HG03103 (cell line): ENCODE results near the gene TBX6.
A peak's percentile ranks its signal among the peaks of the same experiment; 100 is the strongest.

Experiments used
- ATAC-seq: cut with Tn5 transposase; IDR thresholded peaks from one replicate; pipeline ENCODE4 v1.9.1; 2021; ENCODE audit warnings: low read depth; ENCODE audit not compliant: unreplicated experiment

The TBX6 gene

DNA sequence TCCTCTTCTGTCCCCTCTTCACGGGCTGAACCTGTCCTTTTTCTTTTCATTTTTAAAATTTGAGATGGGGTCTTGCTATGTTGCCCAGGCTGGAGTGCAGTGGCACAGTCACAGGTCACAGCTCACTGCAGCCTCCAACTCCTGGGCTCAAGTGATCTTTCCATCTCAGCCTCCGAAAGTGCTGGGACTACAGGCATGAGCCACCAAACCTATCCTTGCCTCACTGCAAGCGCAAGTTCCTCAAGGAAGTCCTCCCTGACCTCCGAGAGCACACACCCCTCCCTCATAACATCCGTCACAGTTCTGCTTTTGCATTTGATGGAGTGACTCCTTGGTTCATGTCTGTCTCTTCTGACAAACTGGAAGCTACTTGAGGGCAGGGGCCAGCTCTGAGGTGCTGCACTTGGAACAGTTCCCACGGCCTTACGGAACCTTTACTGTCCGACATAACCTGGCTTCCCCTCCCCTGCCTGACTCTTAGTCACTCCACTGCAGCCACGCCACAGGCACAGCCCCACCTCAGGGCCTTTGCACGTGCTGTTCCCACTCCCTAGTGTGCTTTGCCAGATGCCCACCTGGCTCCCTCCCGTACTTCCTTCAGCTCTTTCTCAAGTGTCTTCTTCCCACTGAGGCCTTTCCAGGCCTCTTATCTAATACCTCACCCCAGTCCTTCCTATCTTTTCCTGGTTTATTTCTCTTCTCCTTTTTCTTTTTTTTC is 4.4 kb downstream of the TBX6 start:
- ATAC-seq = no peak

DNA sequence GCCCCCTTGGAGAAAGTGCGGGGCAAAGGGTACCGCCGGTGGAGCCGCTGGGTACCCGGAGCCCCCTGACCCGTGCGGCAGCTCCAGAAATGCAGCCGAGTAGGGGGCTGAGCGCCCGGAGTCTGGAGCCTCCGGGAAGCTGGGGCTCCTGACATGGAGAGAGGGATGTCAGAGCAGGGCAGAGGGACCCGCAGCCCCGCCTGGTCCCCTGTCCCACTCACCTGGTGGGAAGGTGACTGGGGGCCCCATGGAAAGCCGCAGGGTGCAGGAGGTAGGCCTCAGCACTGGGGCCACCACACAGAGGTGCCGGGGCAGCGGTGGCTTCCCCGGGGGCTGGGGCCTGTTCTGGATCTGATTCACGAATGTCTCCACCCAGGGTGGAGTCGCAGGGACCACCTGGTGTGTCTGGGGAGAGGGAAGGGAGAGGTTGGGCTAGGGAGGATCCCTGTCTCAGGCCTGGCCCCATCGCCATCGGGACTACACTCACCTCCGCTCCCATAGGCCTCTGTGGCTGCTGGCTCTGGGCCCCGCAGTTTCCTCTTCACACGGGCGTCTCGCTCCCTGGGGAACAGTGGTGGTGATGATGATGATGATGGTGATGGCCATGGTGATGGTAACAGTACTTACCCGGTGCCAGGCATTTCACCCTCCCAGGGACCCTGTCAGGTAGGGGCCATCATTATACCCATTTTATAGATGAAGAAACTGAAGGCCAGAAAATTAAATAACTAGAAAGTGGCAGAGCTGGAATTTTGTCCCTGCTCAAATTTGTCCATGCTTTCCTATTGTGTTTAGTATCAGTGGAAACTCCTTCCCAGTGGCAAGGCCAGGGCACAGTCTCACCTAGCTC is 5.2 kb downstream of the TBX6 start:
- no peak for ATAC-seq

DNA sequence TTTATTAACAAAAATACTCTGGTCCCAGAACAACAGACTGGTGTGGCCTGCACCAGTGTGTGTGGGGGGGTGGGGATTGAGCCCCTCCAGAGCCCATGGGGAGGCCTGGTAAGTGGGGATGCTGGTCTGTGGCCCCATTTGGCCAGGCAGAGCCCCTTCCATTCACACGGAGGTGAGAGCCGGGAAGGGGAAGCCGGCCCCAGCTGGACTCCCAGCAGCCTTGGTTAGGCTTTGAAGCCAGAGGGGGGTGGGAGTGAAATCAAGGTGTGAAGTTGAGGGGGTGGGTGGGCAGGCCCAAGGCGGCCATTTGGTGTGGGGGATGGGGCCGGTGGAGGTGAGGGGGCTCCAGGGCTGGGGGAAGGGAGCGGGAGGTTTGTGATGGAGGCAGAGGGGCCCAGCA is 5.9 kb downstream of the TBX6 start:
- ATAC-seq = no peak

DNA sequence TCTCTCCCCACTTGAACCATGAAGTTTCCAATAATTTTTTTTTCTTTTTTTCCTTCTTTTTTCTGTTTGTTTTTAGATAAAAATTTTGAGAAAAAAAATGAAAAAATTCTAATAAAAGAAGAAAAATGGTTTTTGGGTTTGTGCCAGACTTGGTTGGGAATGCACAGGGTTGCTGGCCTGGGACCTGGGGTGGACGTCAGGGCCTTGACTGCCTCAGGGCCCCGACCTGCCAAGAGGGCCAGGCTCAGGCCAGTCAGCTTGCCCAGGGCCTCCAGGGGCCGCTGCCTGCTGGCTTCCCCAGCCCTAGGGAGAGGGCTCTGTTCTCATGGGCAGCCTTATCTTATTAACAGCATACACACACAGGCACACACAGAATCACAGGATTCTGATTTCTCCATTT is 6.5 kb downstream of the TBX6 start:
- ATAC-seq = no peak

DNA sequence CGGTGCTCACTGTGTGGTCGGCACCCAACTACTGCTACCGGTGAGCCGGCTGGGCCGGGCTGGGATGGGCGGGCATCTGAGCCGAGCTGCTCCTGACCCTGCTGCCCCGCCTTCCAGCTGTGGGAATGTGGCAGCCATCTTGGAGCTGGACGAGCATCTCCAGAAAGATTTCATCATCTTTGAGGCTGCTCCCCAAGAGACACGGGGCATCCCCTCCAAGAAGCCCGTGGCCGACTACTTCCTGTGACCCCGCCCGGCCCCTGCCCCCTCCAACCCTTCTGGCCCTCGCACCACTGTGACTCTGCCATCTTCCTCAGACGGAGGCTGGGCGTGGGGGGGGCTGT is 6.9 kb downstream of the TBX6 start:
- ATAC-seq = no peak

DNA sequence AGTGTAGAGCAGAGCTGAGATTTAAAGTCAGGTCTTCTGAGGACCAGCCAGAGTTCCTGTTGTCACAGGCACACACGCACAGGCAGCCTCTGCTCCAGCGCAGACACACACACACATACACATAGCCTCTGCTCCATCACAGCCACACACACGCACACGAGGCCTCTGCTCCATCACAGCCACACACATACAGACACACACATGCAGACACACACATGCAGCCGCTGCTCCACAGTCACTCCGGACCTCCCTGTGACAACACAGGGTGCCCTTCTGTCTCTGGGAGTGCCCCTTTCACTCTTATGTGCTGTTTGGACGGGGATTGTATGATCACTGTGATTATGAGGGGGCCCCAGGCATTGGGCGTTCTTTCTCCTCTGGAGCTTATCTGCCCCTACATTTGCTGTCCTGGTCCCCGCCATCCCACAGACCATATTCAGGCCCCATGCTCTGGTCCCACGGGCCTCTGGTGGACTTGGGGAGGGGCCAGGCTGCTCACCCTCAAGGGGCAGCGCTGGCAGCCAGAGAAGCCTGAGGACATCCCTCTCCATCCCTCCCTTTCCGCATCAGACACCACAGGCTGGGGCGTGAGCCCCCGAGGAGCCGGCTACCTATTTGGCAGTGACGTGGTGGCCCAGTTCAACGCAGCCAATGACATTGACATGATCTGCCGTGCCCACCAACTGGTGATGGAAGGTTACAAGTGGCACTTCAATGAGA is 7.5 kb downstream of the TBX6 start:
- no peak for ATAC-seq

DNA sequence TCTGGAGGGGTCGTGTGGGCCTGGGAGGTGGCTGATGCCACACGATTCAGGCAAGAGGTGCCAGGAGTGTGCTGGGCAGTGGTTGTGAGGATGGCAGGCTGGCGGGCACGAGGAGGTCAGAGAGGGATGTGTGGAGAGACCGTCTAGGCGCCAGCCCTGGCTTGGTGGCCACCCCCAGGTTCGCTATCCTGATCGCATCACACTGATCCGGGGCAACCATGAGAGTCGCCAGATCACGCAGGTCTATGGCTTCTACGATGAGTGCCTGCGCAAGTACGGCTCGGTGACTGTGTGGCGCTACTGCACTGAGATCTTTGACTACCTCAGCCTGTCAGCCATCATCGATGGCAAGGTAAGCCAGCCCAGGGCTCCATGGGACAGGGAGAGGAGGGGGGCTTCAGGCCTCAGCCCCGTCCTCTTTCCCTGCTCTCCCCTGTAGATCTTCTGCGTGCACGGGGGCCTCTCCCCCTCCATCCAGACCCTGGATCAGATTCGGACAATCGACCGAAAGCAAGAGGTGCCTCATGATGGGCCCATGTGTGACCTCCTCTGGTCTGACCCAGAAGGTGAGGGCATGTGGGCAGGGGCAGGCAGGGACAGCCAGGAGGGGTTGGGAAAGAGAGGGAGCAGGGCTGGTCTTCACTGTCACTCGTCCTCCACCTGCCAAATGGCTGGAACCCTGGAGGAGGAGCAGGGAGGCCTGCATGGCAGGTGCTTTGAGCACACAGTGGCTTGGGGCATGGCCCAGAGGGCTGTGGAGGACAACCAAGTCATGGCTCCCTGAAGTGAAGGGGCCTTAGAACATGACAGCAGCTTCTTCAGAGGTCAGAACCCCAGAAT is 8.3 kb downstream of the TBX6 start:
- no peak for ATAC-seq

DNA sequence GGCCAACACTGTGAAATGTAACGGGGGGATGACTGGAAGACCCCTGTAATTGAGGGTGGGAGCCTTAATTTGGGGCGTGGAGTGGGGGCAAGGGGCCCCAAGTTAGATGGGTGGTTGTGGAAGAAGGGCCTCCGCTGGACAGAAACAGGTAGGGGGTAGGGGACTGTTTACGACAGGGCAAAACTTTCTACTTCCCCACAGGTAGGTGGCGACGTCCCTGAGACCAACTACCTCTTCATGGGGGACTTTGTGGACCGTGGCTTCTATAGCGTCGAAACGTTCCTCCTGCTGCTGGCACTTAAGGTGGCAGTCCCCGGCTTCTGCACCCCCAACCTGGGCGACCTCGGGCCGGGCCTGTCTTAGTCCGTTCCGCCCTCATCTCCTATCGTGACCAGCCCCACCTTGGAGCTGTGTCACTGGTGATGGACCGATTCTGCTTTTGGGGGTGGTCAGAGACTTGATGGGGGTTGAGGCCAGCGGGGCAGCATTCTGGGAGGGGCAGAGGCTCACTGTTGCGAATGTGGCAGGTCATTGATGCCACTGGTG is 9.1 kb downstream of the TBX6 start:
- no peak for ATAC-seq

DNA sequence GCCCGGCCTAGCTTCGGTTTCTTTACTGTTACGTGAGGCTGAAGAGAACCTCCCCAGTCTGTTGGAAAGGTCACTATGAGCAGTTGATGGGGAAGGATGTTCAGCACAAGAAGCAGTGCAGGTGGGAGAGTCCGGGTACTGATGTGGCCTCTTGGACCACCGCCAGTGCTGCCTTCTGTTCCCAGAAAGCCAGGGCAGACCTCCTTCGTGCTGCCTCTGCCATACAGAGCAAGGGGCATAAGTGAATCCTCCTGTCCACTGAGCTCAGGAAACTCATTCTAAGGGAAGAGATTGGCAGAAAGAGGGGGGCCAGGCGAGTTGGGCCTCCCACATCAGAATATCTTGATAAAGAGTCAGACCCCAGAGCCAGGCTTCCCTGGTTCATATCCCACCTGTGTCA is 12.2 kb downstream of the TBX6 start:
- no peak for ATAC-seq

DNA sequence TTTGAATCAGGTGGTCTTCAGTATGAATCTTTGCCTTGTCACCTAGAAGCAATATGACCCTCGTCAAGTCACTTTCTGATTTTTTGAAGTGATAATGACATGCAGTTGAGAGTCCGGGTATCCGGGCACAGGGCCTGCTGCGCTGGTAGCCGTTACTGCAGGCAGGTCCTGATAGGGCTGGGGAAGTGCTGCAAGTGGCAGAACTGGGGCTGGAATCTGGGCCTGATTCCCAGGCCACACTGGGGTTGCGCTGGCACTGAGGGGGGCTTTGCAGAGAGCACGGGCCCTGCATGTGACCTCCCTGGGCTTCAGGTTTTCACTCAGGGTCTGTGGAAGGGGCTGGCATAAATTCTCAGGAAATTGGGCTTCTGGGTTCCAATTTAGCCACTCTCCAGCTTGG is 13.0 kb downstream of the TBX6 start:
- ATAC-seq = no peak

DNA sequence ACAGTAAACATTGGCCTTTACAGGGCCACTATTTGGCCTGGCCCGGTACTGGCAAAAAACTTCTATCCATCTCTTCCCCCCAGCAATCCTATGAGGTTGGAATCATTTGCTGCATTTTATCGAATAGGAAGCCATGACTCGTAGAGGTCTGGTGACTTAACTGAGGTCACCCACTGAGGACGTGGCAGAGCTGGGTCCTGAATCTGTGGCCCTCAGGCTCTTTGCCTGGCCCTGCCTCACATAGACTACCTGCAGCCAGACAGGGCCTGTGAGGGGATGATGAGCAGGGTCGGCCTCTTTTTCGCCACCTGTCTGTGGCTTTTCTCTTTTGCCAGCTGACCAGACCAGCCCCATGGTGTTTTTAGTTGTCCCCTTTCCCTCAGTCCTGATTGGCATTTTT is 14.1 kb downstream of the TBX6 start:
- ATAC-seq = no peak

DNA sequence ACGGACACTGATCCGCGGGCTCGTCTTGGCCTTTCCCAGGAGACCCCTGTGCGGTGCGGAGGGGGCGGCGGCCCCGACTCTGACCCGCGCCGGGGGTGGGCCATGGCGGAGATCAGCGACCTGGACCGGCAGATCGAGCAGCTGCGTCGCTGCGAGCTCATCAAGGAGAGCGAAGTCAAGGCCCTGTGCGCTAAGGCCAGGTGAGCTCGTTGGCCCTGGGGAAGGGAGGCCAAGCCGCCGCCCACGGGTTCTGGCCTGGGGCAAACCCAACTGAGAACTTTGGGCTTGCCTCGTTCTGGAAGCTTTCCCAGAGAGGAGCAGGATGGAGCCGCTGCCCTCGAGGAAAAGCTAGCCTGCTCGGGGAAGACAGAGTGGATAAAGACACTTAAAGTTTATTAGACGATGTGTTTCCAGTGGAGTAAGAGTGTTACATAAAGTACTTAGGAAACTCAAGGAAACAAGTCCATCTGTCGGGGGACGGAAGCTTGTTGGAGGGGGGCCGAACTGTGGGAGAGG is 15.4 kb downstream of the TBX6 start:
- no peak for ATAC-seq

DNA sequence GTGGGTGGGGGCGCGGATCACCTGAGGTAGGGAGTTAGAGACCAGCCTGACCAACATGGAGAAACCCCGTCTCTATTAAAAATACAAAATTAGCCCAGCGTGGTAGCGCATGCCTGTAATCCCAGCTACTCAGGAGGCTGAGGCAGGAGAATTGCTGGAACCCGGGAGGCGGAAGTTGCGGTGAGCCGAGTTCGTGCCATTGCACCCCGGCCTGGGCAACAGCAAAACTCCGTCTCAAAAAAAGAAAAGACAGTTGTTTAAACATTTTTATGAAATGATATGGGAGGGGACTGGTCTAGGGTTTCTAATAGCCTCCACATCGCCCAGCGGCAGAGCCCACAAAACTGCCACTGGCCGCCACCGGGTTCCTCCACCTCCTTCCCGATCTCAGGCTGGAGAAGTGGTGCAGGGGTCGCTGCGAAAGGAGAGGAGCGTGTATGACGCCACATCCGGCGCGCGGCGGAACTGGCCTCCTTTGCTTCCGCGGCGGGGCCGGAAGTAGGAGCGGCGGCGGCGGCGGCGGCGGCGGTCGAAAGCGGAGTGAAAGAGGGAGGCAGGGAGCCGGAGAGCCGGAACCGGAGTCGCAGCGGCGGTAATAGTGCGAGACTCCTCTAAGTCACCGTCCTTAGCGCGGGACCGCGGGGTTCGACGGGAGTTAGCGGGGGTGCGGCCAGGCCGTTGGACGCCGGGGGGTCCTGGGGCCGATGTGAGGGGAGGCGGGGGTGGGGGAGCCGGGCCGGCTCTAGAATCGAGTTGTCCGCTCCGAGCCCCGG is 16.0 kb downstream of the TBX6 start, which contains the start of gene PPP4C:
PPP4C (plus strand) TSS at position 492 of the 773 bp plus-strand sequence. CDS start 384 bp downstream, outside the sequence.
- peak; percentile 63 for ATAC-seq

DNA sequence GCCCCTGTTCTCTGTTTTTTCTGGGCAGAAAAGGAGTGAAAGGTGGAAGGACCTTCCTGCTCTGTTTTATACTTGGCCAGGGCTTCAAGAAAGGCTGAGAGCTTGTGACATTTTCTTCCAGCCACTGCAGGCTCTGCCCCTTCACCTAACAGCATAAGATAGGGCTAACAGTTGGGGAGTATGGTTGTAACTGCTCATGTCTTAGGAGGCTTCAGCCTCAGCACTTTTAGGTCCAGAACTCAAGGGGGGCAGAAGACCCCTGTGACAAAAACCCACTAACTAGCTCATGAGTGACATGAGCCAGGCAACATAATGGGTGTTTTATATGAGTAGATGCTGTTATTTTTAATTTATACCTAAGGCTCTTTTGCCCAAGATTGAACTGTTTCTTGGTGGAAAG is 21.2 kb downstream of the TBX6 start:
- no peak for ATAC-seq

DNA sequence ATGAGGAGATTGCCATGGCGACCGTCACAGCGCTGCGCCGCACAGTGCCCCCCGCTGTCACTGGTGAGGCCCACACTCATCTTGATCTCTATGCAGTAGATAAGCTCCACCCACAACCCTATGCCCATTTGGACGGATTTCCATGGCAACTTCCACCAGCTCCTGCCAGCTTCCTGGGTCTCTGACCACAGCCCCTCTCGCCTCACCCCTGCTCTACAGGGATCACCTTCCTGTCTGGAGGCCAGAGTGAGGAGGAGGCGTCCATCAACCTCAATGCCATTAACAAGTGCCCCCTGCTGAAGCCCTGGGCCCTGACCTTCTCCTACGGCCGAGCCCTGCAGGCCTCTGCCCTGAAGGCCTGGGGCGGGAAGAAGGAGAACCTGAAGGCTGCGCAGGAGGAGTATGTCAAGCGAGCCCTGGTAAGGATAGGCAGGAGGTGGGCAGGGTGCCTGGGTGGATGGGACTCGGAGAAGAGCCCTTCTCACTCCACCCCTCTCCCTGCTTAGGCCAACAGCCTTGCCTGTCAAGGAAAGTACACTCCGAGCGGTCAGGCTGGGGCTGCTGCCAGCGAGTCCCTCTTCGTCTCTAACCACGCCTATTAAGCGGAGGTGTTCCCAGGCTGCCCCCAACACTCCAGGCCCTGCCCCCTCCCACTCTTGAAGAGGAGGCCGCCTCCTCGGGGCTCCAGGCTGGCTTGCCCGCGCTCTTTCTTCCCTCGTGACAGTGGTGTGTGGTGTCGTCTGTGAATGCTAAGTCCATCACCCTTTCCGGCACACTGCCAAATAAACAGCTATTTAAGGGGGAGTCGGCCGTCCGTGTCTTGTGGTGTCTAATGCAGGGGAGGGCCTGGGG is 21.9 kb downstream of the TBX6 start:
- ATAC-seq = no peak

DNA sequence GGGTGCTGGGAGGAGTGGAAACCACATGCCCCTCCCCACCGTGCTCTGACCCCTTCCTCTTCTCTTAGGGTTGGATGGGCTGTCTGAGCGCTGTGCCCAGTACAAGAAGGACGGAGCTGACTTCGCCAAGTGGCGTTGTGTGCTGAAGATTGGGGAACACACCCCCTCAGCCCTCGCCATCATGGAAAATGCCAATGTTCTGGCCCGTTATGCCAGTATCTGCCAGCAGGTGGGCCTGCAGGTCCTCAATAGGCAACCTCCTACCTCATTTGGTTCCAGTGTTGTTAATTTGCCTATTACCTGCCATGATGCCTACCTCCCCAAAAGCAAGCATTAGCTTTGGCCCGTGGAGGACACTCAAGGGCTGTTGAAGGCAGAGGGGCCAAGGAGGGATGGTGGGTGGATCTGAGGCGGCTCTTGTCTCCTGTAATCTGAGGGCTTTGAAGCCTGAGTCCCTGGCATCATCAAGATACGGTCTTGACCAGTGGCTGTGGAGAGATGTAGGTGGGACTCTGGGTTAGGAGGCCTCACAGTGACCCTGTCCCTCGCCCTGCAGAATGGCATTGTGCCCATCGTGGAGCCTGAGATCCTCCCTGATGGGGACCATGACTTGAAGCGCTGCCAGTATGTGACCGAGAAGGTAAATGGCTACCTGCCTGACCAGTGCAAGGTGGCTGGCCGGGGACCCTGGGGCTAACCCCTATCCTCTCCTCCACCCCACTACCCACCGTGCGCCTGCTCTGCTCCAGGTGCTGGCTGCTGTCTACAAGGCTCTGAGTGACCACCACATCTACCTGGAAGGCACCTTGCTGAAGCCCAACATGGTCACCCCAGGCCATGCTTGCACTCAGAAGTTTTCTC is 22.7 kb downstream of the TBX6 start:
- ATAC-seq = no peak

DNA sequence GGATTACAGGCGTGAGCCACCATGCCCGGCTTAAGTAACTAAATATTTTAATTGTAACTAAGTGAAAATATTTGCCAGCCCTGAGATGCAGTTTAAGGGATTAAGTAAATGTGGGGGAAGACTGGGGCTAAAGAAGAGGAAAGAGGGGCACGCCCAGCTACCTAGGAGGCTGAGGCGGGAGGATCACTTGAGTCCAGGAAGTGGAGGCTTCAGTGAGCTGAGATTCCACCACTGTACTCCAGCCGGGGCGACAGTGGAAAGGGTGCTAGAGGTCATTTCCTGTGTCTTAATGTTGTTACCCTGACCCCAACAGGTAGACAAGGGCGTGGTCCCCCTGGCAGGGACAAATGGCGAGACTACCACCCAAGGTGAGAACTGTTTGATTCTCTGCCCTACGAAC is 23.4 kb downstream of the TBX6 start:
- no peak for ATAC-seq

DNA sequence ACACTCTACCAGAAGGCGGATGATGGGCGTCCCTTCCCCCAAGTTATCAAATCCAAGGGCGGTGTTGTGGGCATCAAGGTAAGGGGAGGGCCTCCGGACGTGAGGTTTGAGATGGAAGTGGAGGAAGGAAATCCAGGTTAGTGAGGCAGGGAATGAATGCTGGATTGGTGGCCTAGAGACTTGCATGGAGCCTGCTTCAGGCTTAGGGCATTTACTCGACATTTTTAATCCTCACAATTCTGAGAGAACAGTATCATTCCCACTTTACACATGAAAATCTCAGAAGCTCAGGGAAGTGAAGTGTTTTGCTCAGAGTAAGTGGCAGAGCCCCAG is 24.2 kb downstream of the TBX6 start:
- ATAC-seq = no peak
